Natural killer cell (primary cell): ENCODE measurements around the gene CAST. TPM values are rescaled to one million over a fixed set of nuclear protein-coding genes. Genes with fewer than 3 reads are reported as not detected.
"Not testable (repeated sequence)": the region's sequence is repeated elsewhere in the genome, so short reads cannot be mapped to it uniquely, and the experiment has no call there.

Experiments used
- ATAC-seq, 3 donors: fragments of 150-1000 bp in 2 of 3; fragments of 200-7000 bp in 1 of 3; cut with Tn5 transposase; 1 replicate in 1 of 3; 2 replicates in 2 of 3; pipeline ENCODE4 v1.10.0; 2021; ENCODE audit warnings: mild to moderate bottlenecking in 2 of 3, moderate library complexity in 2 of 3
- DNase-seq, 2 donors: peaks; one replicate each; pipeline versions ENCODE4 v3.0.0 to v3.0.0-alpha.2; 2013 to 2021; ENCODE audit warnings: mixed read lengths in 1 of 2
- H3K27ac ChIP-seq: one replicate; pipeline ENCODE4 v1.5.1; 2013; ENCODE audit warnings: mild to moderate bottlenecking, low read length
- H3K27me3 ChIP-seq: one replicate; pipeline ENCODE4 v1.6.1; 2013; ENCODE audit warnings: low read length; ENCODE audit not compliant: control insufficient read depth, insufficient read depth
- H3K36me3 ChIP-seq: one replicate; pipeline ENCODE4 v1.6.1; 2013; ENCODE audit warnings: low read length; ENCODE audit not compliant: control insufficient read depth, insufficient read depth
- H3K4me1 ChIP-seq: one replicate; pipeline ENCODE4 v1.6.1; 2013; ENCODE audit warnings: low read length; ENCODE audit not compliant: control insufficient read depth, insufficient read depth
- H3K4me3 ChIP-seq: one replicate; pipeline ENCODE4 v1.5.1; 2013; ENCODE audit warnings: low read length
- H3K9me3 ChIP-seq: one replicate; pipeline ENCODE4 v1.6.1; 2013; ENCODE audit warnings: low read length; ENCODE audit not compliant: control insufficient read depth, insufficient read depth
- H3K27ac Mint-ChIP-seq, 2 donors: one replicate each; pipeline ENCODE4 v1.8.0; 2022; ENCODE audit warnings: mild to moderate bottlenecking in 2 of 2, mixed read lengths in 2 of 2, moderate library complexity in 1 of 2
- H3K27me3 Mint-ChIP-seq, 2 donors: one replicate each; pipeline ENCODE4 v1.8.0; 2022; ENCODE audit warnings: low read depth in 2 of 2, mixed read lengths in 2 of 2
- H3K36me3 Mint-ChIP-seq: one replicate; pipeline ENCODE4 v1.8.0; 2022; ENCODE audit warnings: mixed read lengths
- H3K4me1 Mint-ChIP-seq, 2 donors: one replicate each; pipeline ENCODE4 v1.8.0; 2022; ENCODE audit warnings: mixed read lengths in 2 of 2
- H3K4me3 Mint-ChIP-seq: one replicate; pipeline ENCODE4 v1.8.0; 2022; ENCODE audit warnings: mild to moderate bottlenecking, moderate library complexity, mixed read lengths
- H3K9me3 Mint-ChIP-seq, 2 donors: one replicate each; pipeline ENCODE4 v1.8.0; 2022; ENCODE audit warnings: mixed read lengths in 2 of 2
- WGBS: methylation state at CpG from one replicate; pipeline ENCODE4 v1.1.7; 2013; ENCODE audit warnings: missing lambda C conversion rate; ENCODE audit not compliant: insufficient coverage; 5-methylcytosine and 5-hydroxymethylcytosine counted together
- intact Hi-C: fragments of 100-400 bp; cut with micrococcal nuclease; formaldehyde crosslinking; loops from one replicate; pipeline ENCODE4 v1.14.2; 2022
- total RNA-seq, 4 donors: library from RNA; stranded (reverse); fragments of 120-200 nt in 1 of 4; gene quantifications; one replicate each; pipeline versions ENCODE4 v1.2.3 to v1.2.4, GENCODE V29; 2013 to 2022
- TF ChIP-seq, protein P1 (sequence below): fragments of 200-600 bp; IDR thresholded peaks from one replicate; pipeline ENCODE4 v1.8.0; 2022; ENCODE audit warnings: antibody characterized with exemption

CAST gene
- total RNA-seq, 3 donors from 2014 or later (not counting 1 experiment from before 2014, with no cell fraction given): 364 to 414 (median 376) TPM

DNA sequence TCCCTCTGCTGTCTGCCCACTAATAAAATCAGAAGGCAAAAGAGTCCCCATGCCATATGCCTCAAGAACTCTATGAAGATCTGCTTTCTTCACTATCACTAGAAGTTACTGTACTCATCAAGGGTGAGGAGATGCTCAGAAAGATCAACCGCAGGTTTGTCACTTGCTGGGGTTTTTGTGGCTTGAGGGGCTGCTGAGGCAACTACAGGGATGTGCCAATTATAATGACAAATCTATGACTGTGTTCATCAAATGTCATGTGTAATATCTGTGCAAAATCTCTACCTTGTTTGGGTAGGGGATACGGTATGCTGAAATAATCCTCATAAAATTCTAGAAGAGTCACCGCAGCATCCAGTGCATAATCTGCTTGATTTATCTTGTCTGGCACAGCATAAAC is 132.6 kb downstream of the CAST start:
- WGBS: 66% methylated on average over 3 of the region's 3 CpGs
- H3K9me3 ChIP-seq: no peaks in the 10 kb centered on the region
- H3K27me3 ChIP-seq: no peaks in the 10 kb centered on the region
- peak overlapping the region; percentile 73 to 83 for H3K27ac Mint-ChIP-seq
- ATAC-seq (peak; percentile 88 to 92 (median 90)), DNase-seq (peak in 1 of 2 donors; percentile 59)
- H3K4me1 ChIP-seq: peaks cover 11% of the 10 kb centered on the region
- no peak overlapping the region for H3K4me3 Mint-ChIP-seq
- peaks cover 49% of the 10 kb centered on the region for H3K36me3 Mint-ChIP-seq
- H3K27ac ChIP-seq: no peak overlapping the region
- TF ChIP-seq, protein P1, sequence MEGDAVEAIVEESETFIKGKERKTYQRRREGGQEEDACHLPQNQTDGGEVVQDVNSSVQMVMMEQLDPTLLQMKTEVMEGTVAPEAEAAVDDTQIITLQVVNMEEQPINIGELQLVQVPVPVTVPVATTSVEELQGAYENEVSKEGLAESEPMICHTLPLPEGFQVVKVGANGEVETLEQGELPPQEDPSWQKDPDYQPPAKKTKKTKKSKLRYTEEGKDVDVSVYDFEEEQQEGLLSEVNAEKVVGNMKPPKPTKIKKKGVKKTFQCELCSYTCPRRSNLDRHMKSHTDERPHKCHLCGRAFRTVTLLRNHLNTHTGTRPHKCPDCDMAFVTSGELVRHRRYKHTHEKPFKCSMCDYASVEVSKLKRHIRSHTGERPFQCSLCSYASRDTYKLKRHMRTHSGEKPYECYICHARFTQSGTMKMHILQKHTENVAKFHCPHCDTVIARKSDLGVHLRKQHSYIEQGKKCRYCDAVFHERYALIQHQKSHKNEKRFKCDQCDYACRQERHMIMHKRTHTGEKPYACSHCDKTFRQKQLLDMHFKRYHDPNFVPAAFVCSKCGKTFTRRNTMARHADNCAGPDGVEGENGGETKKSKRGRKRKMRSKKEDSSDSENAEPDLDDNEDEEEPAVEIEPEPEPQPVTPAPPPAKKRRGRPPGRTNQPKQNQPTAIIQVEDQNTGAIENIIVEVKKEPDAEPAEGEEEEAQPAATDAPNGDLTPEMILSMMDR: no peak
- no peaks in the 10 kb centered on the region for H3K27me3 Mint-ChIP-seq
- peaks cover 90% of the 10 kb centered on the region for H3K36me3 ChIP-seq
- intact Hi-C loops: no loop called here
- peaks cover 30 to 36% of the 10 kb centered on the region in 2 donors for H3K4me1 Mint-ChIP-seq
- no peaks in the 10 kb centered on the region for H3K9me3 Mint-ChIP-seq
- no peak overlapping the region for H3K4me3 ChIP-seq

- Histone ChIP-seq H3K27me3 (no peaks in the 10 kb centered on the region), H3K4me3 (no peak overlapping the region), H3K27ac (no peak overlapping the region), H3K9me3 (no peaks in the 10 kb centered on the region), H3K4me1 (peaks cover 11% of the 10 kb centered on the region), H3K36me3 (peaks cover 90% of the 10 kb centered on the region)
- no peaks in the 10 kb centered on the region for H3K27me3 Mint-ChIP-seq
- H3K4me3 Mint-ChIP-seq: no peak overlapping the region
- WGBS: 100% methylated on average over 1 of the region's 2 CpGs
- DNase-seq: no peak
- ATAC-seq: no peak
- intact Hi-C loops: no loop called here
- H3K36me3 Mint-ChIP-seq: peaks cover 45% of the 10 kb centered on the region
- H3K4me1 Mint-ChIP-seq: peaks cover 31 to 32% of the 10 kb centered on the region in 2 donors
- H3K27ac Mint-ChIP-seq: peak overlapping the region; percentile 73 to 83
- TF ChIP-seq, protein P1: no peak
- no peaks in the 10 kb centered on the region for H3K9me3 Mint-ChIP-seq
These were observed 133.4 kb downstream of the CAST start for GRCh38 chr5:96795626-96796025.

- ATAC-seq: no peak
- Histone ChIP-seq H3K4me3 (no peak overlapping the region), H3K36me3 (peaks cover 90% of the 10 kb centered on the region), H3K9me3 (no peaks in the 10 kb centered on the region), H3K27me3 (no peaks in the 10 kb centered on the region), H3K4me1 (peaks cover 11% of the 10 kb centered on the region), H3K27ac (no peak overlapping the region)
- Mint-ChIP-seq H3K4me3 (no peak overlapping the region), H3K27ac (peak overlapping the region; percentile 41 to 73), H3K27me3 (no peaks in the 10 kb centered on the region), H3K9me3 (no peaks in the 10 kb centered on the region), H3K4me1 (peaks cover 23 to 32% of the 10 kb centered on the region in 2 donors), H3K36me3 (peaks cover 37% of the 10 kb centered on the region)
- 93% methylated on average over 2 of the region's 2 CpGs for WGBS
- intact Hi-C loops: no loop called here
- no peak for DNase-seq
- TF ChIP-seq, protein P1: no peak
These were observed 134.3 kb downstream of the CAST start for GRCh38 chr5:96796434-96796833.

DNA sequence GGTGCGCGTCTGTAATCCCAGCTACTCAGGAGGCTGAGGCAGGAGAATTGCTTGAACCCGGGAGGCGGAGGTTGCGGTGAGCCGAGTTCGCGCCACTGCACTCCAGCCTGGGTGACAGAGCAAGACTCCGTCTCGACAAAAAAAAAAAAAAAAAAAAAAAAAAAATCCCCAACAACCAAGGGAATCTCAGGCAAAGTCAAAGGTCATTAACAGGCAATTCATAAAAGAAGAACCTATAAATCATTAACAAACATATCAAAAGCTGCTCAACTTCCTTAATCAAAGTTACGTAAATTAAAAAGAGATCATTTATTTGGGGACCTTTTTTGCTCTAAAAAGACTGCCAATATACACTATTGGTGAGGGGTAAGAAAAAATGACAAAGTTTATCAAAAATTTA is 139.5 kb downstream of the CAST start:
- H3K4me3 Mint-ChIP-seq, H3K27me3 Mint-ChIP-seq, intact Hi-C loops, ATAC-seq, H3K4me3 ChIP-seq, H3K9me3 Mint-ChIP-seq, DNase-seq, H3K9me3 ChIP-seq, H3K27me3 ChIP-seq, H3K27ac ChIP-seq: not testable (repeated sequence)
- peak overlapping the region in 1 of 2 donors; percentile 45 for H3K27ac Mint-ChIP-seq
- 87% methylated on average over 10 of the region's 11 CpGs for WGBS
- peaks cover 41 to 51% of the 10 kb centered on the region in 2 donors for H3K4me1 Mint-ChIP-seq
- peaks cover 15% of the 10 kb centered on the region for H3K36me3 Mint-ChIP-seq
- Histone ChIP-seq H3K4me1 (peaks cover 23% of the 10 kb centered on the region), H3K36me3 (peaks cover 49% of the 10 kb centered on the region)
